ENCODE data around the gene PSMG1. TPM values are rescaled to one million over a fixed set of nuclear protein-coding genes. Genes with fewer than 3 reads are reported as not detected.

Gene PSMG1
- total and polyA plus RNA-seq, 9 of the 15 experiments (the other 6 are each of a cell fraction or from before 2014, with no cell fraction given) = 54.5 to 427 (median 328) TPM

DNA sequence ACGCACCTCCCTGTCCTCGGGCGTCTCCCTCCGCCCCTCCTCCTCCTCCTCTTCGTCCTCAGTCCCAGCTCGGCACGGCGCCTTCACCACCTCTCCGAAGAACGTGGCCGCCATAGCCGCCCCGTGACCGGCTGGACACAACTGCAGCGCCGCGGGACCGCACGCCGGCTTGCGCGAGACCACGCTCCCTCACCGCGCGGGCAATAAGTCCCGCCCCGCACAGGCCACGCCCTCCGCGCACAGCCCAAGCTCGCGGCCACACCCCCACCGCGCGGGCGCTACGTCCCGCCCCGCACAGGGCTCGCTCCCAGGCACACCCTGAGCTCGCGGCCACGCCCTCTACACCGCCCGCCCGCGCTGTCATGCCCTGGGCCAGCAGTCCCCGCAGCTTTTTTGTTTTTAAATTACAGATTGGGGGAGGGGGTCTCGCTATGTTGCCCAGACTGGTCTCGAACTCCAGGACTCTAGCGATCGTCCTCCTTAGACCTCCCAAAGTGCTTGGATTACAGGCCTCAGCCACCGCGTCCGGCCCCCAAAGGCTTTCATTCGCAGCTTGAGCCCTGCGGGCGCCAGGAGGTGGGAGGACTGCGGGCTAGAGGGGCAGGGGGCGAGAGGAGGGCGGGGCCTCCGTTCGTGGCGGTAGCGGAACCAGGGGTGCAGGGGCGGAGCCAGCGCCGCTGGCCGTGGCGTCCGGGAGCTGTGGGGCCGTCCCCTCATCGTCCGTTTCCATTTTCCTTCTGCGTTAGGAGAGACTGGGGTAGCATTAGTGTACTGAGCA is at the start of gene PSMG1 (continued):
- no peak for TF ChIP-seq ARHGAP35 (IDR thresholded peaks at IDR 0.05; ENCODE audit: partially characterized antibody)
- TF ChIP-seq SMAD2 (IDR thresholded peaks at IDR 0.05; ENCODE audit: low read depth, low read length) = no peak
- TF ChIP-seq BRD4 (IDR thresholded peaks at IDR 0.05) = no peak
- TF ChIP-seq SOX6 (IDR thresholded peaks at IDR 0.05) = peak; percentile 38
- TF ChIP-seq TAL1 (IDR thresholded peaks at IDR 0.05) = 0 out of 2 replicates have a peak, but pooled peaks have one; percentile 3
- TF ChIP-seq, protein P1, sequence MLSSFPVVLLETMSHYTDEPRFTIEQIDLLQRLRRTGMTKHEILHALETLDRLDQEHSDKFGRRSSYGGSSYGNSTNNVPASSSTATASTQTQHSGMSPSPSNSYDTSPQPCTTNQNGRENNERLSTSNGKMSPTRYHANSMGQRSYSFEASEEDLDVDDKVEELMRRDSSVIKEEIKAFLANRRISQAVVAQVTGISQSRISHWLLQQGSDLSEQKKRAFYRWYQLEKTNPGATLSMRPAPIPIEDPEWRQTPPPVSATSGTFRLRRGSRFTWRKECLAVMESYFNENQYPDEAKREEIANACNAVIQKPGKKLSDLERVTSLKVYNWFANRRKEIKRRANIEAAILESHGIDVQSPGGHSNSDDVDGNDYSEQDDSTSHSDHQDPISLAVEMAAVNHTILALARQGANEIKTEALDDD (IDR thresholded peaks at IDR 0.05) = no peak
- TF ChIP-seq BRCA1 (IDR thresholded peaks at IDR 0.05) = no peak
- no peak for TF ChIP-seq BRCA1 (CRISPR knock-in tag; IDR thresholded peaks at IDR 0.05)
- peak; percentile 14; the same call in 1 of the 2 replicates for TF ChIP-seq MTA2 (IDR thresholded peaks at IDR 0.05; ENCODE audit: low read depth)
- TF ChIP-seq, protein P2, sequence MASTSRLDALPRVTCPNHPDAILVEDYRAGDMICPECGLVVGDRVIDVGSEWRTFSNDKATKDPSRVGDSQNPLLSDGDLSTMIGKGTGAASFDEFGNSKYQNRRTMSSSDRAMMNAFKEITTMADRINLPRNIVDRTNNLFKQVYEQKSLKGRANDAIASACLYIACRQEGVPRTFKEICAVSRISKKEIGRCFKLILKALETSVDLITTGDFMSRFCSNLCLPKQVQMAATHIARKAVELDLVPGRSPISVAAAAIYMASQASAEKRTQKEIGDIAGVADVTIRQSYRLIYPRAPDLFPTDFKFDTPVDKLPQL (IDR thresholded peaks at IDR 0.05; ENCODE audit: extremely low read depth, insufficient read length) = no peak
- TF ChIP-seq SMARCA5 (IDR thresholded peaks at IDR 0.05) = no peak
- TF ChIP-seq, protein P3, sequence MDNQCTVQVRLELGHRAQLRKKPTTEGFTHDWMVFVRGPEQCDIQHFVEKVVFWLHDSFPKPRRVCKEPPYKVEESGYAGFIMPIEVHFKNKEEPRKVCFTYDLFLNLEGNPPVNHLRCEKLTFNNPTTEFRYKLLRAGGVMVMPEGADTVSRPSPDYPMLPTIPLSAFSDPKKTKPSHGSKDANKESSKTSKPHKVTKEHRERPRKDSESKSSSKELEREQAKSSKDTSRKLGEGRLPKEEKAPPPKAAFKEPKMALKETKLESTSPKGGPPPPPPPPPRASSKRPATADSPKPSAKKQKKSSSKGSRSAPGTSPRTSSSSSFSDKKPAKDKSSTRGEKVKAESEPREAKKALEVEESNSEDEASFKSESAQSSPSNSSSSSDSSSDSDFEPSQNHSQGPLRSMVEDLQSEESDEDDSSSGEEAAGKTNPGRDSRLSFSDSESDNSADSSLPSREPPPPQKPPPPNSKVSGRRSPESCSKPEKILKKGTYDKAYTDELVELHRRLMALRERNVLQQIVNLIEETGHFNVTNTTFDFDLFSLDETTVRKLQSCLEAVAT (IDR thresholded peaks at IDR 0.05) = peak; percentile 33 to 59; a peak in 2 of 4 replicates
- no peak for TF ChIP-seq ZNF311 (CRISPR knock-in tag; IDR thresholded peaks at IDR 0.05)
- peak; percentile 27; the same call in 1 of the 2 replicates for TF ChIP-seq NCOA1 (IDR thresholded peaks at IDR 0.05; ENCODE audit: low read depth)
- 0 out of 2 replicates have a peak, but pooled peaks have one; percentile 5 for TF ChIP-seq ZNF57 (CRISPR knock-in tag; IDR thresholded peaks at IDR 0.05)
- peak; percentile 85 for TF ChIP-seq ATF7 (IDR thresholded peaks at IDR 0.05)
- no peak for TF ChIP-seq KDM1A (IDR thresholded peaks at IDR 0.05)
- TF ChIP-seq SMARCA4 (IDR thresholded peaks at IDR 0.05) = peak; percentile 18
- no peak for TF ChIP-seq NR4A1 (CRISPR knock-in tag; IDR thresholded peaks at IDR 0.05)
- TF ChIP-seq NR4A1 (tag; IDR thresholded peaks at IDR 0.05) = no peak; the same call in 1 of the 2 replicates
- TF ChIP-seq SNIP1 (IDR thresholded peaks at IDR 0.05; ENCODE audit: low read depth) = peak; percentile 68; the same call in 1 of the 2 replicates
- TF ChIP-seq, protein P4, sequence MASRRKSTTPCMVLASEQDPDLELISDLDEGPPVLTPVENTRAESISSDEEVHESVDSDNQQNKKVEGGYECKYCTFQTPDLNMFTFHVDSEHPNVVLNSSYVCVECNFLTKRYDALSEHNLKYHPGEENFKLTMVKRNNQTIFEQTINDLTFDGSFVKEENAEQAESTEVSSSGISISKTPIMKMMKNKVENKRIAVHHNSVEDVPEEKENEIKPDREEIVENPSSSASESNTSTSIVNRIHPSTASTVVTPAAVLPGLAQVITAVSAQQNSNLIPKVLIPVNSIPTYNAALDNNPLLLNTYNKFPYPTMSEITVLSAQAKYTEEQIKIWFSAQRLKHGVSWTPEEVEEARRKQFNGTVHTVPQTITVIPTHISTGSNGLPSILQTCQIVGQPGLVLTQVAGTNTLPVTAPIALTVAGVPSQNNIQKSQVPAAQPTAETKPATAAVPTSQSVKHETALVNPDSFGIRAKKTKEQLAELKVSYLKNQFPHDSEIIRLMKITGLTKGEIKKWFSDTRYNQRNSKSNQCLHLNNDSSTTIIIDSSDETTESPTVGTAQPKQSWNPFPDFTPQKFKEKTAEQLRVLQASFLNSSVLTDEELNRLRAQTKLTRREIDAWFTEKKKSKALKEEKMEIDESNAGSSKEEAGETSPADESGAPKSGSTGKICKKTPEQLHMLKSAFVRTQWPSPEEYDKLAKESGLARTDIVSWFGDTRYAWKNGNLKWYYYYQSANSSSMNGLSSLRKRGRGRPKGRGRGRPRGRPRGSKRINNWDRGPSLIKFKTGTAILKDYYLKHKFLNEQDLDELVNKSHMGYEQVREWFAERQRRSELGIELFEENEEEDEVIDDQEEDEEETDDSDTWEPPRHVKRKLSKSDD (conservative IDR thresholded peaks at IDR 0.05; ENCODE audit: low read length) = peak; percentile 81; the same call in 1 of the 2 replicates
- TF ChIP-seq KLF1 (tag; IDR thresholded peaks at IDR 0.05) = peak; percentile 88
- TF ChIP-seq, protein P5, sequence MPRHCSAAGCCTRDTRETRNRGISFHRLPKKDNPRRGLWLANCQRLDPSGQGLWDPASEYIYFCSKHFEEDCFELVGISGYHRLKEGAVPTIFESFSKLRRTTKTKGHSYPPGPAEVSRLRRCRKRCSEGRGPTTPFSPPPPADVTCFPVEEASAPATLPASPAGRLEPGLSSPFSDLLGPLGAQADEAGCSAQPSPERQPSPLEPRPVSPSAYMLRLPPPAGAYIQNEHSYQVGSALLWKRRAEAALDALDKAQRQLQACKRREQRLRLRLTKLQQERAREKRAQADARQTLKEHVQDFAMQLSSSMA (CRISPR knock-in tag; IDR thresholded peaks at IDR 0.05) = 0 out of 2 replicates have a peak, but pooled peaks have one; percentile 15
- no peak for TF ChIP-seq CHD1 (IDR thresholded peaks at IDR 0.05; ENCODE audit: low read length)
